SHP77 (cell line): ENCODE measurements around the gene LTBP1.
"Not testable (repeated sequence)": the region's sequence is repeated elsewhere in the genome, so short reads cannot be mapped to it uniquely, and the experiment has no call there.

Experiments used
- DNase-seq, 2 experiments: peaks; one replicate each; lab custom pipeline; 2025; lab: John Stamatoyannopoulos, UW

Gene LTBP1

DNA sequence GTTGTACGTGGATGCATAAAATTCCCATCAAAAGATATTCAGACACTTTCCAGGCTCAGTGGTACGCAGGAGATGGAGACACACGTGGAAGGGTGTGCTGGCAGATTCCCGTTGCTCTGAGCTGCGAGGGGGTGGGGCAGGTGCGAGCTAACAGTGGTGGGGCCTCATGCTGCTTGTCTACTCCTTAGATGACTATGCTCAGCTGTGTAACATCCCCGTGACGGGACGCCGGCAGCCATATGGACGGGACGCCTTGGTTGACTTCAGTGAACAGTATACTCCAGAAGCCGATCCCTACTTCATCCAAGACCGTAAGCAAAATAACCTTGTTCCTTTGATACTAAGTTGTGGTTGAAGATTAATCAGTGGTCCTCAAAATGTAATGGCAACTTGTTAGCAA lies 442.2 kb downstream of the LTBP1 start:
- no peak for DNase-seq

DNA sequence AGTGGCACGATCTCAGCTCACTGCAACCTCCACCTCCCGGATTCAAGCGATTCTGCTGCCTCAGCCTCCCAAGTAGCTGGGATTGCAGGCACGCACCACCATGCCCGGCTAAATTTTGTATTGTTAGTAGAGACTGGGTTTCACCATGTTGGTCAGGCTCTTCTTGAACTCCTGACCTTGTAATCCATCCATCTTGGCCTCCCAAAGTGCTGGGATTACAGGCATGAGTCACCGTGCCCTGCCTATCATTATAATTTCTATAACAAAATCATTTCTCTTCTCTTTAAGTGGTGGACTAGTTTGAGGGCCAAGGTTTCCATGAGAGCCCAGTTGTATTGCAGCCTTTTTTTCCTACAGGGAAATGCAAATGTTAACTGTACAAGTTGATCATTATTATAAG lies 442.9 kb downstream of the LTBP1 start:
- DNase-seq: not testable (repeated sequence)

DNA sequence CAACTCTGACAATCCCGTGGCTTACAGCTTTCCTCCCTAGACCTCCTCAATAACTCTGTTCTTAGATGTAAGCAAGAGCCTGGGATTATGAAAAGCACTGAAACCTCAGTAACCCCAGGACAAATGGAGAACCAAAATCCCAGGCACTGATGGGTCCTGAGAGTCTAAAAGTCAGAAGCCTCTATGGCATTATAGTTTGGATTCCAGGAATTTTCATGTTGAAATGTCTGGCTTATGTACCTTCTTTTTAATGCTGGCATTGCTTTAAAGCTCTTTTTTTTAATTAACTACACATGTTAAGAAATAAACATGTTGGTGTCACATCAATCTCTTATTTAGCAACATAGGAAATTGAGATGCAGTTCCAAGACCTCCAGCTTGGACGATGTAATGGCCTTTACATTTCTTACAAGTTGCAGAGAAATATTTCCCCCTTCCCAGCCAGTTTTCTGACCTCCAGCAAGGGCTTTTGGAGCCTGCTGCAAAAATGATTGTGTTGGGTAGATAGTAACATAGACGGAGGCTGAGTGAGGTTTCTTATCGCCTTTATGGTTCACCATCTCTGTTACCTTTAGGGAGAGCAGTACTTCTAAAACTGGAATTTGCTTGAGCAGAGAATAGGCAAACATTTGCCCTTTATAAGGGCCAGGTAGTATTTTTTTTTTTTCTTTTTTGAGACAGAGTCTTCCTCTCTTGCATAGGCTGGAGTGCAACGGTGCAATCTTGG lies 444.9 kb downstream of the LTBP1 start:
- DNase-seq: no peak

DNA sequence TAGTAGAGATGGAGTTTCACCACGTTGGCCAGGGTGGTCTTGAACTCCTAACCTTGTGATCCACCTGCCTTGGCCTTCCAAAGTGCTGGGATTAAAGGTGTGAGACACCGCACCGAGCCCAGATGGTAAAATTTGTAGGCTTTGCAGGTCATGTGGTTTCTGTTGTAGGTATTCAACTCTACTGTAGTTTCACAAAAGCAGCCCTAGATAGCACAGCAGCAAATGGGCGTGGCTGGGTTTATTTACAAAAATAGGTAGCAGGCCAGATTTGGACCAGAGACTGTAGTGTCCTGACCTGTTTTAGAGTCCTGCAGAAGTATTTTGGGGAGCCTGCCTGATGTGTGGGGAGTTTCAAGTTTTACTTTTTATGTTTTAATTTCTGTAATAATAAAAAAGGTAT lies 445.6 kb downstream of the LTBP1 start:
- DNase-seq: no peak

DNA sequence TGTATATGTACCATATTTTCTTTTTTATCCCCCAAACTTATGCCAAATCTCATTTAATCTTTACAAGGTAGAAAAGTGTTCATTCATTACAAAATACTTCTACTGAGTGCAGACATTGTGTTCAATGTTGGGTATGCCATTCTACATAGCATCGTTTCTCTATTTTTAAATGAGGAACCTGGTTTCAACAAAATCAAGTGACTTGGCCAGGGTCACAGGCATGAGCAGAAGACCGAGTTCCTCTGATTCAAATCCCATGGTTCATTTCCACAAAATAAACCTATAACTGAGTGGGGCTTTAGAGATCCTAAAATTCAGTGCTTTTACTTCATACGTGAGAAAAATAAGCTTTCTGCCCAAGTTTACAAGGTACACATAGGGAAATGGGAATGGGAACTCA lies 448.3 kb downstream of the LTBP1 start:
- no peak for DNase-seq

DNA sequence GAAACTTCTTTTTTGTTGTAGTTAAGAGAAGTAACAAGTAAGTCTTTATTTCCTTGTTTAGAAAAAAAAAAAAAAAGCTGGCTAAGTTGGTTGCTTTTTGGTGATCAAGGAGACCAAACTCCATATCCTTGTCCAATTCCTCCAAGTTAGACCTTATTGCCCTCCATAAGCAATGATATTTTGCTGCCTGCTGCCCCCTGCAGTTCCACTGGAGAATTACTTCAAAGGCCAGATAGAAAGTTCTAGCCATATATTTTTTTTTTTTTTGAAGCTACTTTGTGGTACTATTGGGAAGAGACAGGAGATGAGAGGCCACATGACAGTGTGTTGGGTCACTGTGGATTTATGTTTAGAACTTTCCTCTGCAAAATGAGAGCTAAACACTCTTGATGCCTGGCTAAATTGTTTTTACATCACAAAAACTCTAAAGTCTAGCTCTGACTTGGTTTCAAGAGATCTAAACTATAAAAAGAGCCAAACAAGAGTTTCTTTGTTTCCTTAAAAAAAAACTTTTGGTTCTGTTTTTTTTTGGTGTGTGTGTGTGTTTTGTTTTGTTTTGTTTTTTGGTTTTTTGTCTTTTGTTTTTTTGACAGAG lies 449.0 kb downstream of the LTBP1 start:
- DNase-seq: peak in 1 of 2 experiments; percentile 33

DNA sequence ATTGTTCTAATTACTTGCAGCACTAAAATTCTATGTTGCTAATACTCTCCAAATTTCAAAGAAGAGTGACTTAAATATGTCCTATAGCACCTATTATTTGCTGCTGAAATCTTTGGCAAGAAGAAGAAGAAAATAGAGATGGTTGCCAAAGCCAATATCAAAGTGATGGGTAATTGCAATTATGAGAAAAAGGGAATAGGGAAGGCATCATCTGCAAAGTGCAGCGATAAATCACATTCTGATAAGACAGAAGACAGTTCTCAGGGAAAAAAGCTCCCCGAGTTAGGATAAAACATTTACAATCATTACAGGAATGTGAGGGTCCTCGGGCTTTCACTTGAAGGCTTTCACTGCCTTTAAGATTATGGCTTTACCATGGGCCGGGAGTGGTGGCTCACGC lies 457.6 kb downstream of the LTBP1 start:
- no peak for DNase-seq

DNA sequence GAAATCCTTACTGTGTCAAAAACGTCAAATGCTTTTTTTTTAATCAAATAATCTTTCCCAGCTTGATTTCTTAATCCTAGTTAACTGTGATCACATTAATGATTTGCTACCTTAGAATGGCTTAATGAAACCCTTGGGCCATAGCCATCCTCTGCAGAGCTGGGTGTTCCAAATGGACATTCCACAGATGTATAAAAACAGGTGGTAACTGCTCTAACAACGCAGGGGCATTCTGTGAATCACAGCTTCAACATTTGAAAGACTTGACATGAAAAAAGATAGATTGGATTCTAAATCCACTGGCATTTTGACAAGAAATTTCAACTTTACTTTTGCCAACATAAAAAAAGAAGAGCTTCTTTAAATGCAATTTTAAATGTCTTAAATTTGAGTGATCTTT lies 459.9 kb downstream of the LTBP1 start:
- no peak for DNase-seq

DNA sequence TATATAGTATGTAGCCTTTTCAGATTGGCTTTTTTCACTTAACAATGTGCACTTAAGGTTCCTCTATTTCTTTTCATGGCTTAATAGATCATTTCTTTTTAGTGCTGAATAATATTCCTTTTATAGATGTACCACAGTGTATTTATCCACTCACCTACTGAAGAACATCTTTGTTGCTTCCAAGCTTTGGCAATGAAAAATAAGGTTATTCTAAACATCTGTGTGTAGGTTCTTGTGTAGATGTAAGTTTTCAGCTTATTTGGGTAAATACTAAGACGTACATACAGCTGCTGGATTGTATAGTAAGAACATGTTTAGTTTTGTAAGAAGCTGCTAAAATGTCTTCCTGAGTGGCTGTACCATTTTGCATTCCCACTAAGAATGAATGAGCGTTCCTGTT lies 461.4 kb downstream of the LTBP1 start:
- DNase-seq: no peak

DNA sequence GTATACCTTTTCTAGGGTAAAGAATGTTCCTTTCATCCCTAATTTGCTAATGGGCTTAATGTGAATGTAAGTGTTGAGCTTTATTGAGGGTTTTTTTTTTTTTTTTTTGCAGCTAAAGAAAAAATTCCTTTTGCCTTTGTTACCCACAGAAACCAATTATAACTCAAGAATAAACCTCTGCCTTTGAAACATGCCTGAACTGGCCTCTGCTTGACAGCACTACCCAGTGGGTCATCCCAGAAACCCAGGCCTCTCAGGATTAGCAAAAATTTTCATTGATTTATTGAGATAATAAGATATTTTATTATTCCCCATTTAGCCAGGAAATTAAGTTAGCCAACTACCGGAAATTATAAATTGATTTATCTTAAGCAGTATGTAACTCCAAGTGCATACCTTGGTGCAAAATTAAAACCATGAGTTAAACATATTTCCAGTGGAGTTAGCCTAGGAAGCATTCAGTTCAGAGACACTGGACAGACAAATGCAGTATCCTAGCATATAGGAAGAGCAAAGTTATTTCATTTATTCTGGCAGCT lies 462.7 kb downstream of the LTBP1 start:
- DNase-seq: no peak

DNA sequence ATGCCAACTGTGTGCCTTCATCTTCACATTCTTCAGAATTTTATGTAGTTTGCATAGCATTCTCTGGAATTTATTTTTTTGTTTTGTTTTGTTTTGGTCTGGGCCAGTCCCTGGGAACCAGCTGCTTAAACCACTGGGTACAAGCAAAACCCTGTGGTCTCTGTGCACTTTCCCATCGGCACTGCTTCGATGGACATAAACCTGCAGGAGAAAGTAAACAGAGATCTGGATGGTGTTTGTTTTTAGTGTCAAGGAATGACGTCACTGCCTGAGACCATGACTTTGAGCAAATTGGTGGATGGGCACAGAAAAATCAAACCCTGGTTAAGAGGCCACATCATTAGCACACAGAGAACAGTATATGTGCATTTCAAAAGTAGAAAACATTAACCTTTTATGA lies 465.0 kb downstream of the LTBP1 start:
- peak; percentile 82 to 84 for DNase-seq

DNA sequence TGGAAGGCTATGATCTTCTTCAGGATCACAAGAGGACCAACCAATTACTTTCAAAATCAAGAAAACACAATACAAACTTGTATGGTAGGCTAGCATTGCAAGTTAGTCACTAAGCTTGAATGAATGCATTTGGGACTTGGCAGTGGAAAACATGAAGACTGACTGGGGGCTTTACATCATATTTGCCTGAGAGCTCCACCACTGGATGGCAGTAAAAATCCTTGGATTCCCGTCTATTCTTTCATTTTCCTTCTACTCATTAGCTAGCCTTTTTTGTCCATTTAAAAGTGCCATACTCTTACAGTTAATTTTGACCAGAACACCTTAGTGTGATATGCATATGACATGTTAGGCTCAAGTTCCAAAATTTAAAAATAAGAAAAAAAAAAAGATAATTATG lies 466.2 kb downstream of the LTBP1 start:
- DNase-seq: no peak

DNA sequence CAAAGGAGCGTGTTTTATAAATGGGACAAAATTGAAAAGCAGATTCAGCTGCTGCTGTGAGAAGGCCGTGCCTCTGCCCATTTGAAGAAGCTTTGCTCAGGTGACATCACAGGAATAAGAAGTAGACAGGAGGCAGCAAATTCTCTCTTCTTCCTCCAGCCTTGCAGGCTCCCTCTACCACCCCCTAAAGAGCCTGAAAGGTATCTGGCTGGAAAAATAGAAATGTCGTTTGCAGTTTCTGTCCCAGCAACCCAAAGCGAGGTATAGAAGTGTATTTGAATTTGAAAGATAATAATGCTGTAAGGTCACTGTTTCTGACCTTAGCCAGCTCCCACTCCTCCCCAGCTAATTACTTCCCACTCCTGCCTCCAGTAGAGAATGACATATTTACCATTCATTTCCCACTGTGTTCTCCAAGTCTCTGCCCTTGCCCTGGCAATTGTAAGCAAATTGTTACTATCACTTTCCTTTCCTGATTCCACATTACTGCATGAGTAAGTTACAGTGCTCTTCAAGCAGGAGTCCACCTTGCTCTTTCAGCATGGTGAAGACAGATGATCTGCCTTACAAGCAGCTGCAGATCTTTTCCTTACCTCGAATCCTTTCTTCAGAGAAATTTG lies 472.9 kb downstream of the LTBP1 start:
- DNase-seq: no peak

DNA sequence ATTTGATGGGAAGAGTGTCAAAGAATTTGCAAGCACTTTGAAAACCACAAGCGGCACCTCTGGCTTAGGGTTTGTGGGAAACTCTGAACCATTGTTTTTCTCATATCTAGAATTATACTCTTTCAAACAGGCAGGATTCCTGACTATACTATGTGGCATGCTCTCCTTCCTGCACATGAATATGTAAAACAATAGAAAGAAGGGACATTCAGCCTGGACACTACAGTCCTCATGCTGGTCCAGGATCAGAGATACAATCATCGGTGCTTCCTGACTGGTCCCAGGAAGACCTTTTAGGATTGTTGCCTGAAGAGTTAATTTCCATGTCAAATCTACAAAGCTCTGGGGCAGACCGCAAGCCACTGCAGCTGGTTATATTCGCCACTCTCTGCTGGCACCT lies 474.0 kb downstream of the LTBP1 start:
- no peak for DNase-seq

DNA sequence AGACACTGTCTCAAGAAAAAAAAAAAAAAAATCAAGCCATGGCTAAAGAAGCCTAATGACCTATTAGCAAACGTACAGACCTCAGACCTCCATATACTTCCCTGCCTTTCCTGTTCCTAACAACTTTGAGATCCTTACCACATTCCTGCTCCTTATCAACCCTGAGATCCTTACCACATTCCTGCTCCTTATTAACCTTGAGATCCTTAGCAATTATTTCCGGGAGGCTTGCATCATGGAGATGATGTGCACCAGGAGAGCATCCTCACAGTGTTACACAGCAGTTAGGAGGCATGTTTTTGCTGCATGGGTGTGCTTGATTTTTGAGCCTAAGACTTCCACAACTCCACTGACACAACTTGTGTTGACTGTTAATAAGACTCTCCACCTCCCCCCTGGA lies 475.1 kb downstream of the LTBP1 start:
- no peak for DNase-seq

DNA sequence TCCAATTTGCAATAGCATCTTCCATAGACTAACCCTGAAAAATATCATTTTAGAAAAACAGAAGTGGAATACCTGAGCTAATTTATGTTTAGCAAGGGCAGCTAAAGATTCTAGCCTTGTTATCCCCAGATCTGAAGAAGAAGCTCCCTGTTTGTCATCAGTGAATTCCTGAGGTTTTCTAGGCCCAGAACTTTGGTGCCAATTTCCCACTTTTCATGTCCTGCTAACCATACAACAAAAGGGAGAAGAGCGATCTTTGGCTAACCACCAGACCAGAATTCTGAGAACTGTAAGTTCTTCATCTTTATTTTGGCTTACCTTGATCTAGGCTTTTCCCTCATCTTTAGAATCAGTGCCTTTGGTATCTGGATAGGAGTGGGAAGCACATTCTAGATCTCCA lies 478.4 kb downstream of the LTBP1 start:
- DNase-seq: no peak

DNA sequence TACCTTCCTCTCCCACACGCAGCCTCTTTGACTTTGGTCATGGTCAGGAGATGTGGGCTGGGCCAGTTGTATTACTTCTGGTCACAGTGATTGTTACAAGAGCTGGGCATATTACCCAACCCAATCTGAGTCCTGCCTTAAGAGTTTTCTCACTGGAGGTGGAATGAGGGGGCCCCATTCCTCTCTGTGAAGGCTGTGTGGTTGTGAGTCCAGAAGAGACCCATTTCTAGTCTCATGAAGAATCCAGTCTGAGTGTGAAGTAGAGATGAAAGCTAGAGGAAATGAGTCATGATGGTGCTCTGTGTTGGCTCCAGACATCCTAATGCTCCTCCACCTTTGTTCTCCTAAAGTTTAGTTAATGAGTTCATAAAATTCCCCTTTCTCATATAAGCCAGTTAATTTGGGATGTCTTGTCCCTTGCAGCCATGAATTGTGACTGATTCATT lies 478.9 kb downstream of the LTBP1 start:
- DNase-seq: no peak

DNA sequence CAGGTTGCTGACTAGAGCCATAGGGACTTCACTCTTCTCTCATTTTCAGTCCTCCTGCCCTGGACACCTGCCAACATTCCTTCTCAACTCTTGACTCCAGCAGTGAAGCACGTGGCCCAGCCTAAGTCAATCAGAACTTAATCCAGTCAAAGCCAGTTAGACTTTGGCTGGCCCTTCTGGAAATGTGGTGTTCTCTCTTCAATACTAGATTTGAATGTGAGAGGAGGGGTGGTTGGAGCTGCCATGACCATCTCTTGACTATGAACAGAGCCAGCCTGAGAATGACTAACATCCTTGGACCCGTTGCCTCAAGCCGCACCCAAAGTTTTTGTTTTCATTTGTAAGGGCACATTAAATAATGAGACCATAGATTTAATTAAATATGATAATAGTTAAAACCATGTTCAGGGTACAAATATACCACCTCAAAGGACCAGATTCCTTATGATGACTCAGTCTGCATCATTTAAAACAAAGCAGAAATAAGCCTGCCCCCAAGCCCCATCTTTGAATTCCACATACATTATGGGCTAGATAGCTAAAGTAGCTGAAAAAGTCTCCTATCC lies 480.0 kb downstream of the LTBP1 start:
- DNase-seq: peak in 1 of 2 experiments; percentile 51

DNA sequence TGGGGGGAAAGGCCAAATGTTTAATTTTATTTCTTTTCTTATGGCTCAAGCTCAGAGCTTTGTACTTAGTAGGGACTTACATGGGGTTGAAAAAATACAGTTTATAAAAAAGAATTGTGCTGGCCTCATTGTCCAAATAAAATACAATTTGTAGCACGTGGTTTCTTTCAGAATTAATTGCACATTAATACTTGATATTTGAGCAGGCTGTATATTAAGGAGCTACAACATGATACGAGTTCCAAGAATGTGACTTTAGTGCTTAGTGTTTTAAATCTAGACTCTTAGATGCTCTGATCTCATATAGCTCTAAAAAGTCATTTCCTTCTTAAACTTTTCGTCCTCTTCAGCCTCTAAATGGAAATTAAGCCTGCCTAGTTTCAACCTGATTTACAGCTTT lies 483.3 kb downstream of the LTBP1 start:
- no peak for DNase-seq

DNA sequence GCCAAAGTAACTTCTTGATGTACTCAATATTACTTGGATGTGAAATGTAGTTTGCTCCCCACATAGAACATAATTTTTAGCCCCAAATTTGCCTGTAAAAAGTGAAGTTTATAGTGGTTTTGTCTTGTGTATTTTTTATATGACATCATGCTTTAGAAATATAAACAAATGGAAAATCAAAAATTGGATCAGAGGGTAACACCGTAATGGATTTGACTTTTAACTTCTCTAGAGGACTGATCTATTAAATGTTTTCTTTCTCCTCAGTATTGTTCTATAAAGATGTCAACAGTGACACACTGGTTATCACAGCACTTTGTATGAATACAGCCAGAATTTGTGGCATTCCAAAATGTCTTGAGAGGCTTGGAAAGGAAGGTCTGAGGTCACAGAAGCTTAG lies 484.1 kb downstream of the LTBP1 start:
- no peak for DNase-seq

DNA sequence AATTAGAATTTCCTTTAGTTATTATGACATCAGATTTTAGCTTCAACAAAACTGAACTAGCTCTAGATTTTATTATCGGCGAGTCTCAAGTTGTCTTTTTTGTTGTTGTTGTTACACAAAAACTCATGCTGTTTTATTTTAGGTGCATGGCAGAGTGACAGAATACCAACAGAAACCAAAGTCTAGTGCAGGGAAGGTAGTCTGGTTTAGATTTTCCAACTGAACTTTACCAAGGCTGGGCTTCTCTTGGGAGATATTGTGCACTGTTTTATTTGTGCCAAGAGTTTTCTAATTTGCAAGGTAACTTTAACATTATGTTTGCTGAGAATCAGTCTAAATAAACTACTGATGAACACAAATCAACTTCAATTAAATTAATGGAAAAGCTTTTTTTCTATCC lies 486.1 kb downstream of the LTBP1 start:
- DNase-seq: no peak

DNA sequence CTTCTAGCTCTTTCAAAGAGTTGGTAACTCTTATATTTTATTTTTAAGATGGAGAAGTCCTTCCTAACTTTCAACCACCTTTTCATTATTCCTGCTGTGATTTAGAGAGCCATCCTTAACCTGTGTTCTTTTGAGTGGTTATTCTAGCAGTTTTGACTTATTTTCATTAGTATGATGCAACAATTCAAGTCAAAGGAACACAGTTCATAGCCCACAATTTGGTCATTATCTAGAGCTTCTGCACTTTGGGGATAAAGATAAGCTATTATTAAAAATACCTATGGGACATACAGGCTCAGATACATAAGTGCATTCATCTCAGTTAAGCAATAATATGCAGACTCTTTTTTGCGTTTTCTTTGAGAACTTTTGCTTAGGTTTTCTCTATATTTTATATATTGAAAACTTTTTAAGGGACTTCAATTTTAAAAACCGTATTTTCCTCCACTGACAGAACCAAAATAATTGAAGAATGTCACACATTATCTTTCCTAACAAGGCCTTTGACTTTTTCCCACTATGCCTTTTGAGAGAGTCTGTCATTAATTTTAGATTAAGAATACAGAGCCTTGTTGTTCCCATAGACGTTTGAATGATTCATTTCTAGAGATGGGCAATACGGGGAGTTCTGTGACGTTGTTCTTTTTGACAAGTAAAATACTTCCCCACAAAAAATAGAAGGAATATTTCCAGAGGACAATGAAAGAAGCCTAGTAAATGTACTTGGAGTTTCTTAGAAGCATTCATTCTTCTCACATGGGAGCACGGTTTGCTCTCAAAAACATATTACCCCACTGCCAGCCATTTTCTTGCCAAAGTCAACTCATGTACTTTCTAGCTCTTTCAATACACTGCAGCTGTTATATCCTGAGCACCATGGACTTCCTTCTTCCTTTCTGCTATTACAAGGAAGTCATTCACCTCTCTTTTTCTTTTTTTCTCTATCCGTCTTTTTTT lies 486.8 kb downstream of the LTBP1 start:
- DNase-seq: no peak
